ENCODE measurements around the gene TAGLN2. TPM values are rescaled to one million over a fixed set of nuclear protein-coding genes. Genes with fewer than 3 reads are reported as not detected.
A peak's percentile ranks its signal among the peaks of the same experiment; 100 is the strongest.

TAGLN2 gene
- total RNA-seq, 2 experiments from 2014 or later = 463 to 489 TPM

DNA sequence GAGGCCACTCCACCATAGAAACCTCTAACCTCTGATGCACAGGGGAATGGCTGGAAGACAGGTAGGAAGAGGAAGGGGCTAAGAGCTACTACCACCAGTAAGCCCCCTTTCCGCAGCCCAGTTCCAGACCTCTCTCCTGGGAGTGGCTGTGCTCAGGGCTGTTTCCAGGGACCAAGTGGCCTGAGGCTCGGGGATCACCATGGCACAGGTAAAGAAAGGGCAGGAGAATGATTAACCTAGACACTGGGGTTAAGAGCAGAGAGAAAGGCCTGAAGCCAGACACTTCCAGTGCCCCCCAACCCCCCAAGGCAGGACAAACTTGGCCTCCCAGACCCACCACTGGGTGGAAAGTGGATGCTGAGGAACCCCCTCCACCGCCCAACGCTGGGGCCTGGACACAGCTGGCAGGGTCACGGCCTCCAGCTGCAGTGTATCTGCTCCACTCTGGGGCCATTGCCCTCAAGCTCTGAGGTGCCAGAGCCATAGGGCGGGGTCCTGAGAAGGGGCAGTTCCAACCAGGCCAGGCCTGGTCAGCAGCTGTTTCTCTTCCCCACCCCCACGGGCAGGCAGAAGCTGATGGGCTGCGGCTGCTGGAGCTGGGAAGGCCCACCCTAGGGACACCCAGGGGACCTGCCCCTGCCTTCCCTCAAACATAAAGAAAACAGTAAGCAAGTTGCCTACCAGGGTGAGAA lies 2.6 kb downstream of the TAGLN2 start:
- H3K36me3 Mint-ChIP-seq = peaks cover 56% of the 10 kb centered on the region
- no peak for DNase-seq
- H3K4me1 Mint-ChIP-seq = peaks cover 50% of the 10 kb centered on the region
- no peaks in the 10 kb centered on the region for H3K27me3 Mint-ChIP-seq
- no peaks in the 10 kb centered on the region for H3K9me3 Mint-ChIP-seq
- peak overlapping the region; percentile 92 for H3K4me3 Mint-ChIP-seq
- H3K27ac Mint-ChIP-seq = peak overlapping the region; percentile 98

DNA sequence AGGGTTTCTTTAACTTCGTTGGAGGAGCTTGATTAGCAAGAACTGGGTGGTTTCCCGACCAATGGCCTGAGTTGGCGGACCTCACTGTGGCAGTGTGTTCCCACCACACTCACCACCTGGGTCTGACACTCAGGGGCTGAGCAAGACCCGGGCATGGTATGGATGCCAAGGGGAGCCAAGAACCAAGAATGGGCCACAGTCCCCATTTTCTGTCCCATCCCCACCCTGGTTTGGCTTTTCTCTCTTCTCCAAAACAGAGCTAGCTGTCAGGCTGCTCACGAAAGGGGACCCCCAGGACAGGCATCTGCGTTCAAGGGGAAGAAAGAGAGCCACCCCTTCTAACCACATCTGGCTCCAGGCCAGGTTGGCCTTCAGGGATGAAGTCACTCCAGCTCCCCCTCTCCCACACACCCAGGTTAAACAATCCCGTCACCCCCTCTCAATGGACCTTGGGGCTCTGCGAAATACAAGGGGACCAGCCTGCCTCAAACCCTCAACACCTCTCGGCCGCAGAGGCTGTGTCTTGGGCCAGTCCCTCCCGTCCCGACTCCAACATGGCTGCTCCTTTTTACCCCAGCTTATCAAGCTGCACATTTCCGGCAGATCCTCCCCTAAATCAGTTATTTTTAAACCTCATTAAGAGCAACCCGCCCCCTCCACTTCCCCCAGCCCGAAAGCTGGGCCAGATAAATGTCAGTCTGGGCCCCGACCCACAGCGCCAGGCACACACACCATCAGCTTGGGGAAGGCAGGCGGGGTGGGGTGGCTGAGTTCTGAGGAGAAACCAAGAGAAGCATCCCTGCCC lies 3.4 kb downstream of the TAGLN2 start:
- peak overlapping the region; percentile 92 for H3K4me3 Mint-ChIP-seq
- H3K36me3 Mint-ChIP-seq = peaks cover 59% of the 10 kb centered on the region
- DNase-seq = peak; percentile 26

DNA sequence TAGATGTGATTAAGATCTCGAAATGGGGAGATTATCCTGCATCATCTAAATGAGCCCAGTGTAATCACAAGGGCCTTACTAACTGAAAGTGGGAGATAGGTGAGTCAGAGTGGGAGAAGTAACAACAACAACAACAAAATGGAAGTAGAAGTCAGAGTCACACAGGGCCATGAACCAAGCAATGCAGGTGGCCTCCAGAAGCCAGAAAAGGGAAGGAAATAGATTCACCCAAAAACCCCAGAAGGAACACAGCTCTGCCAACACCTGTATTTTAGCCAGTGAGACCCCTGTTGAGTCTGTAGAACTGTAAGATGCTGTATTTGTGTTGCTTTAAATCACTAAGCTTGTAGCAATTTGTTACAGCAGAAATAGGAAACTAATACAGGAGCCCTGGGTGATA lies 4.1 kb downstream of the TAGLN2 start:
- Mint-ChIP-seq H3K27me3 (no peaks in the 10 kb centered on the region), H3K27ac (peak overlapping the region; percentile 98), H3K36me3 (peaks cover 59% of the 10 kb centered on the region), H3K4me1 (peaks cover 53% of the 10 kb centered on the region), H3K9me3 (no peaks in the 10 kb centered on the region), H3K4me3 (peak overlapping the region; percentile 92)
- no peak for DNase-seq

More for the DNA sequence above, 3.4 kb downstream of the TAGLN2 start:
- H3K27me3 Mint-ChIP-seq = no peaks in the 10 kb centered on the region
- H3K27ac Mint-ChIP-seq = peak overlapping the region; percentile 98
- H3K4me1 Mint-ChIP-seq = peaks cover 54% of the 10 kb centered on the region
- H3K9me3 Mint-ChIP-seq = no peaks in the 10 kb centered on the region

DNA sequence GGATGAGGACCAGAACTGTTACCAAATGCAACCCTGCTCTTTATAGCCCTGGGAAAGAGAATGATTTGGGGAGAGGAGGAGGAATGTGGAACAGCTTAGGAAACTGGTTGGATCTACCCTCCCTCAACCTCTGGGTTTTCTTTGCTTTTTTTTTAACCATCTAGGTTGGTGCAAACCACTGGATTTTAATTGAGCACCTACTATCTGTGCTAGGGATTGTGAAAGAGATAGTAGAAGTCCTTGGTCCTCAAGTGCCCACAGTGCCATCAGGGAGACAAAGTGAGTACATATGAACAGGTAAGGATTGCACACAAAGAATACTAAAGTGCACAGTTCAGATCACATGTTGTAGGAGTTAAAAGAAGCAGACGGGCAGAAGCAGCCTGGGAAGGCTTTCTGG lies 4.7 kb downstream of the TAGLN2 start:
- H3K27me3 Mint-ChIP-seq = no peaks in the 10 kb centered on the region
- H3K4me1 Mint-ChIP-seq = peaks cover 47% of the 10 kb centered on the region
- no peaks in the 10 kb centered on the region for H3K9me3 Mint-ChIP-seq
- H3K27ac Mint-ChIP-seq = peak overlapping the region; percentile 98
- peak overlapping the region; percentile 92 for H3K4me3 Mint-ChIP-seq
- no peak for DNase-seq
- peaks cover 59% of the 10 kb centered on the region for H3K36me3 Mint-ChIP-seq

DNA sequence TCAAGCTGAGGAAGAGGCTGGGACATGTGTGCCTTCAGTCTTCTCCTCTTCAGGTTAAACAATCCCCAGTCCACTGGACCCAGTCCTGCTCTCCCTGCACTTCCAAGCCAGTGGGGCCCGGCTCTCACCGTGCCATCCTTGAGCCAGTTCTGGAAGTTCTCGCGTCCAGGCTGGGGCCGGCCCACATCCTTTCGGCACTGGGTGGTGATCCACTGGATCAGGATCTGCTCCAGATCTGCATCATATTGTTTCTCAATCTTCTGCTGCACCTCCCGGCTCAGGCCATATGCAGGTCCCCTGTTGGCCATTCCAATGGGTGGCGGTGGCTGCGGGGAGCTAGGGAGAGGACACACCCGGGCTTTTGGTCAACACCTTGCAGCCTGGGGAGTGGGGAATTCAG lies 5.1 kb downstream of the TAGLN2 start:
- no peak for DNase-seq
- no peaks in the 10 kb centered on the region for H3K9me3 Mint-ChIP-seq
- H3K4me3 Mint-ChIP-seq = no peak overlapping the region
- peaks cover 57% of the 10 kb centered on the region for H3K36me3 Mint-ChIP-seq
- peak overlapping the region; percentile 98 for H3K27ac Mint-ChIP-seq
- no peaks in the 10 kb centered on the region for H3K27me3 Mint-ChIP-seq
- peaks cover 47% of the 10 kb centered on the region for H3K4me1 Mint-ChIP-seq

DNA sequence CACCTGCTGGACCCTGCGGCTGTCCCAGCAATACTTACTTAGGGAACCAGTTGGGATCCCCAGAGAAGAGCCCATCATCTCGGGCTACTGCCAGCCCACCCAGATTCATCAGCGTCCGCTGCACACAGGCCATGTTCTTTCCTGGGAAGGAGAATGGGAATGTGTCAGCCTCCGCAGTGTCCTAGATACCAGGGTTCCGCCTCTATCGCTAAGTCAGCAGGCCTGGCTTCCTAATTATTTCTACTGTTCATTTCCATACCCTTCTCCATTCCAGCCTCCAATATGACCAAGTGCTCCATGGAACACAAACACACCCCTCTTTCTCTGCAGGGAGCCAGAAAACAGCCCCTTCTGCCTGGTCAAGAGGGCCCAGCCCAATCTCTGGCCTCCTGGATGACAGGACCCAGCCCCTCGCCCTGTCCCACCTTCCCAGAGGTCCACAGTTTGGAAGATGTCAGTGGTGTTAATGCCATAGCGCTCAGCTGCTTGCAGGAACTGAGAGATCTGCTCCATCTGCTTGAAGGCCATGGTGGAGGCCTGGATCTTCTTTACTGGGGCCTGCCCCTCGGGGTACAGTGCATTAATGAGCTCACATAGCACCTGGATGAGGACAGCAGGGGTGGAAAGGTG lies 6.0 kb downstream of the TAGLN2 start:
- no peaks in the 10 kb centered on the region for H3K9me3 Mint-ChIP-seq
- no peaks in the 10 kb centered on the region for H3K27me3 Mint-ChIP-seq
- H3K36me3 Mint-ChIP-seq = peaks cover 57% of the 10 kb centered on the region
- no peak for DNase-seq
- peak overlapping the region; percentile 27 for H3K27ac Mint-ChIP-seq
- no peak overlapping the region for H3K4me3 Mint-ChIP-seq
- peaks cover 51% of the 10 kb centered on the region for H3K4me1 Mint-ChIP-seq

DNA sequence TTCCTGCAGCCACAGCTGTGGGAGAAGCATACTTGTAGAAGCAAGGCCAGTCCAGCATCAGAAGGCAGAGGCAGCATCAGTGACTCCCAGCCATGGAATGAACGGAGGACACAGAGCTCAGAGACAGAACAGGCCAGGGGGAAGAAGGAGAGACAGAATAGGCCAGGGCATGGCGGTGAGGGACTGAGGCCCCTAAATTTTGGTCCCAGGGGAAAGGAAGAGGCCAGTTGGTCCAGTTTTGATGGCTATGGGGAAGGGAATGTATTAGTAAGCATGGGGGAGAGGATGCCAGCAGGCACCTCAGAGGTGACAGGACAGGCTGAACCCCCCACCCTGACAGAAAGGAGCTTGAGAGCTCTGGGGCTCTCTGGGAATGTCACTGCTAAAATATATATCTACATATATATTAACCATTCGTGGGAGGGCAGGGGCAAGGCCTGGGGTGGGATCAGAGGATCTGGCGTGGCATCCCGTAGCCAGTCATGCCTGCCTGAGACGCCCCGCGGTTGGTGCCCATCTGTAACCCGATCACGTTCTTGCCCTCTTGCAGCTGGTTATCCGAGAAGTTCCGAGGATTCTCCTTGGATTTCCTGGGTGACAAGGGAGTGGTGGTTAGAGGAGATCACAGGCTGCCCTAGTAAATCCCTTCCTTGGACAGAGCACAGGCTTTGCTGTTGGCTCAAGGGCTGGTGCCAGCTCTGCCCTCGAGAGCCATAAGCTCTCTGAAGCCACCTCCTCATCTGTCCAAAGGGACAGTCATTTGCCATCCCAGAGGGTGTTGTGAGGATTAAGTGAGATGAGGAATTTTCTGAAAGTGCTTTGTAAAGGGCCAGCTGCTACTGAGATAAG lies 6.7 kb downstream of the TAGLN2 start:
- no peak overlapping the region for H3K4me3 Mint-ChIP-seq
- DNase-seq = no peak
- peaks cover 49% of the 10 kb centered on the region for H3K36me3 Mint-ChIP-seq
- no peaks in the 10 kb centered on the region for H3K9me3 Mint-ChIP-seq
- peaks cover 52% of the 10 kb centered on the region for H3K4me1 Mint-ChIP-seq
- peak overlapping the region; percentile 40 for H3K27ac Mint-ChIP-seq
- no peaks in the 10 kb centered on the region for H3K27me3 Mint-ChIP-seq

DNA sequence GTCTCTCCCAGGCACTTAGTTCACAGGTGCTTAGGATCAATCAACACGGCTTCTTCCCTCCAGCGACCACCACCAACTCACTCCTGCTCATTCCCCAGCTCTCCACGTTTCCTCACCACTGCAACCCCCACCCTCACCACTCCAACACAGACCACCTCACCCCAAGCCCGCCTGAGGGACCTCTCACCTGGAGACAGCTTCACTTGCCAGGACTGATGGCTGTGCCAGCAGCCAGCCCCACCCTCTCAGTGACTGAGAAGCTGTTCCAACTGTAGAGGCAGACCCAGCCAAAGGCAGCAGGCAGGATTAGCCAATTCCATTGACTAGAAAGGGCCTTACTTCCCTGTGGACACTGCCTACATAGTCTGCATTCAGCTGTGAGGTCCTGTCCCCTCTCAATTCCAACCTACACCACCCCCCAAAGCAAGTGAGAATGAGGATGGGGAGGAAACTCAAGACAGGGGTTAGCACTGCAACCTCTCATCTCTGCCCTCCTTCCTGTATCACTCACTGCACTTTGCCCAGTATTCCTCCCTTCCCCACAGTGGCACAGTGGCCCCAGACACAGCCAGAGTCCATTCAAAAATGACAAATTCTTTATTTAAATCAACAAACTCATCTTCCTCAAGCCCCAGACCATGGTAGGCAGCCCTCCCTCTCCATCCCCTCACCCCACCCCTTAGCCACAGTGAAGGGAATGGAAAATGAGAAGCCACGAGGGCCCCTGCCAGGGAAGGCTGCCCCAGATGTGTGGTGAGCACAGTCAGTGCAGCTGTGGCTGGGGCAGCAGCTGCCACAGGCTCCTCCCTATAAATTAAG lies 7.6 kb downstream of the TAGLN2 start:
- peaks cover 43% of the 10 kb centered on the region for H3K36me3 Mint-ChIP-seq
- H3K27me3 Mint-ChIP-seq = no peaks in the 10 kb centered on the region
- peak overlapping the region; percentile 40 for H3K27ac Mint-ChIP-seq
- H3K4me3 Mint-ChIP-seq = no peak overlapping the region
- peaks cover 54% of the 10 kb centered on the region for H3K4me1 Mint-ChIP-seq
- DNase-seq = no peak
- no peaks in the 10 kb centered on the region for H3K9me3 Mint-ChIP-seq

DNA sequence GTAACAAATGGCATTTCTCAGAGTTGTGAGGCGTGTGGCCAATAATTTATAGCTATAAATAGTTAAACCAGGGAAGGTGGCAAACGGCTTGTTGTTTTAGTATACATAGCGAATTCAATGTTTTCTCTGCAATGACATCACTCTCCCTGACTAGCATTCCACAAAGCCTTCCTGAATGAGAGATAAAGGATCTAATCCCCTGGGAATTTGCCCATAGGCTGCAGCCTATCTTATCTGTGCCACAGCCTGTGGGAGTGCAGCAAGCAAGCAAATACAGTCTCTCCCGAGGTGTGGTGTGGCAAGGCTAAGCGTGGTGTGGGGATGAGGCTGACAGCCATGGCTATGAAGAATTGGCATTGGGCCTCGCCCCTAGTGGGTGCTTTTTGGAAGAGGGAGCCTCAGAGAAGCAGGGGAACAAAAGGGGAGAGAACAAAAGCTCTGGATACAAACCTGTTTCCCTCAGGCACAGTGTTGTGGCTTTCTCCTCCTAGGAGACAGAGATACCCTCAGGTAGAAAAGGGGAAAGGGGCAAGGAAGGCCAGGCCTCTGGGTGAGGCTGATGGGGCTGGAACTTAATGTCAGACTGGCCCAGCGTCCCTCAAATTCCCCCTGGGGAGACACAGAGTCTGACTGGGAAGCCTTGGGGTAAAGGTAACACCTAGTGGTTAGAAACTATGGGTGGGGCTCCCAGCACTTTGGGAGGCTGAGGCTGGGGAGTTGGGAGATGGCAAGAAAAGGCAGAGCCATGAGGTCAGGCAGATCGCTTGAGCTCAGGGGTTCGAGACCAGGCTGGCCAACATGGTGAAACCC lies 8.9 kb downstream of the TAGLN2 start:
- Mint-ChIP-seq H3K27me3 (no peaks in the 10 kb centered on the region), H3K4me1 (peaks cover 54% of the 10 kb centered on the region), H3K4me3 (no peak overlapping the region), H3K27ac (no peak overlapping the region), H3K9me3 (no peaks in the 10 kb centered on the region), H3K36me3 (peaks cover 39% of the 10 kb centered on the region)
- DNase-seq = no peak

DNA sequence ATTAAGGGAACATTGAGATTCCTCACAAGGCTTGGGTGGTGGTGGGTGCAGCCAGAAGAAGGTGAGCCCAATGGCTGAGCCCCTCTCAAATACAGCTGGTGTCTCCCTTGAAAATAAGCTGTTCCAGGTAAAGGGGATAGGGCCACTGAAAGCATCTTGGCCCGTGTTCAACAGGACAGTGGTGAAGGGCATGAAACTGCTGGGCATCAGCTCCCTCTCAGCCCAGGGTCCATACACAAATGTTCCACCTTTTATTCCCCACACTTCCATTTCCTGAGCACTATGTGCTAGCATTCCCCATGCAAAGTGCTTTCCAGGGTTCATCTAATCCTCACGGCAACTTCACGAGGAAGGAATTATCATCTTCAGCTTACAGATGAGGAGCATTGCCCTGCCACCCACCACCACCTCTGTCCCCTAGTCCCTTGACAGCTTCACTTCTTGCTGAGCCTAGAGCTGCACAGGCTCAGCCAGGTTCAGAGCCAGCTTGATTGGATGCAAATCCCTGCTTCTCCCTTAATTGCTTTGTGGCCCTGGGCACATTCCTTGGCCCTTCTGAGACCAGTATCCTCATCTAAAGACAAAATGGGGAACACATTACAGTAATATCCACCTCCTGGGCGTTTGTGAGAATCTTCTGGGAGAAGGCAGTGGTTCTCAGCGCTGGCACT lies 9.6 kb downstream of the TAGLN2 start:
- H3K4me1 Mint-ChIP-seq = peaks cover 54% of the 10 kb centered on the region
- H3K4me3 Mint-ChIP-seq = no peak overlapping the region
- H3K27ac Mint-ChIP-seq = no peak overlapping the region
- H3K9me3 Mint-ChIP-seq = no peaks in the 10 kb centered on the region
- DNase-seq = no peak
- peaks cover 33% of the 10 kb centered on the region for H3K36me3 Mint-ChIP-seq
- H3K27me3 Mint-ChIP-seq = no peaks in the 10 kb centered on the region

DNA sequence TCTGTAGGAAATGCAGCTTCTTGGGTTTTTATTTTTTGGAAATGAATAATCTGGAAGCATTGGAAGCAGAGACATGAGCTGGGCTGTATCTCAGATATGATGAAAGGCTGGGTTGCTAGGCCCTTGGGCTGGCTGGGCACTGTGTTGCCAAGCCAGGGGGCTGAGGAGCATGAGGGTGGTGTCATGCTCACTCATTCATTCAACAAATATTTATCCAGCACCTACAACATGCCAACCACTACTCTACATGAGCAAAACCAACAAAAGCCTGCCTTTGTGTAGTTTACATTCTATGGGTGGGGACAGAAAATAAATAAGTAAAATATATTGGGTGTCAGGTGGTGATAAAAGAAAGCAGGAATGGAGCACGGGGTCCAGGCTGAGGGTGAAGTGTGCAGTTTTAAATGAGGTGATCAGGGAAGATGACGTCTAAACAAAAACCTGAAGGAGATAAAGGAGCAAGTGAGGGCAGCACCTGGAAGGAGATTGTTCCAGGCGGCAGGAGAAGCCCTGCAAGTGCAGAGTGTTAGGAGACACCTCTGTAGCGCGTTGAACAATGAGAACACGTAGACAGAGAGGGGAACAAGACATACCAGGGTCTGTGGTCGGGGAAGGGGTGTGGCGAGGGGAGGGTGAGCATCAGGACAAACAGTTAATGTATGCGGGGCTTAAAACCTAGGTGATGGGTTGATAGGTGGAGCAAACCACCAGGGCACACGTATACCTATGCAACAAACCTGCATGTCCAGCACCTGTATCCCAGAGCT lies 10.9 kb downstream of the TAGLN2 start:
- no peak for DNase-seq
- peaks cover 21% of the 10 kb centered on the region for H3K36me3 Mint-ChIP-seq
- peak overlapping the region; percentile 13 for H3K27ac Mint-ChIP-seq
- H3K27me3 Mint-ChIP-seq = no peaks in the 10 kb centered on the region
- H3K4me3 Mint-ChIP-seq = no peak overlapping the region
- H3K9me3 Mint-ChIP-seq = no peaks in the 10 kb centered on the region
- H3K4me1 Mint-ChIP-seq = peaks cover 56% of the 10 kb centered on the region

DNA sequence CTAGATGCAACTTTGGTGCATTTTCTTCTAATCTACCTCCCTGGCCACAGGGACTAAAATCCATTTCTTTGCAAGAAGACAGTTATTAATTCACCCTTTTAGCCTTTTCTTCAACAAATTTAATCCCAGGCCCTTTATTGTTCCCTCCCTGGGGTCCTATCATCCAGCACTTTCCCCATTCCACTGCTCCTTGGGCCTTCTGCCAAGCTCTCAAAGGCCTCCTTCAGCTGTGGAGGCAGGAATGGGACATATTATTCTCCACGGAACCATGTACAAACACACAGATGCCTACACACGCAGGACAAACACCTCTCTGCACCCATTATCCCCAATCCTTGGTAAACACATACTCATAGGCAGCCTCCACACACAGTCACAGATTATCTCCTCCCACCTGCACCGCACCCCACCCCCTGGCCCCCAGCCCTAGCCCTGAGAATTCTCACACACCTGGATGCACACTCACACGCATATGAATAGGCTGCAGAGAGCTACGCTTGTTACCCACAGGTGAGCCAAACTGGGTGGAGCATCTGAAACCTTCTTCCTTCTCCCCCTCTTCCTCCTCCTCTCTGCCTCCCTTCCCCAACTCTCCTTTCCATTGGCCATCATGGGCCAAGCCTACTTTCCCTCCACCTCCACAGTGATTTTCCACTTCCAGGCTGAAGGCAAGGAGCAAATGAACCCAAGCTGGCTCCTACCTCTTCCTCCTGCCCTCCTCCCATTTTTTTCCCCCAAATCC lies 11.7 kb downstream of the TAGLN2 start:
- Mint-ChIP-seq H3K27me3 (no peaks in the 10 kb centered on the region), H3K27ac (no peak overlapping the region), H3K9me3 (no peaks in the 10 kb centered on the region), H3K4me3 (no peak overlapping the region), H3K4me1 (peaks cover 56% of the 10 kb centered on the region), H3K36me3 (peaks cover 15% of the 10 kb centered on the region)
- DNase-seq = no peak
